Measurements from ENCODE around the gene HEMK1.

DNA sequence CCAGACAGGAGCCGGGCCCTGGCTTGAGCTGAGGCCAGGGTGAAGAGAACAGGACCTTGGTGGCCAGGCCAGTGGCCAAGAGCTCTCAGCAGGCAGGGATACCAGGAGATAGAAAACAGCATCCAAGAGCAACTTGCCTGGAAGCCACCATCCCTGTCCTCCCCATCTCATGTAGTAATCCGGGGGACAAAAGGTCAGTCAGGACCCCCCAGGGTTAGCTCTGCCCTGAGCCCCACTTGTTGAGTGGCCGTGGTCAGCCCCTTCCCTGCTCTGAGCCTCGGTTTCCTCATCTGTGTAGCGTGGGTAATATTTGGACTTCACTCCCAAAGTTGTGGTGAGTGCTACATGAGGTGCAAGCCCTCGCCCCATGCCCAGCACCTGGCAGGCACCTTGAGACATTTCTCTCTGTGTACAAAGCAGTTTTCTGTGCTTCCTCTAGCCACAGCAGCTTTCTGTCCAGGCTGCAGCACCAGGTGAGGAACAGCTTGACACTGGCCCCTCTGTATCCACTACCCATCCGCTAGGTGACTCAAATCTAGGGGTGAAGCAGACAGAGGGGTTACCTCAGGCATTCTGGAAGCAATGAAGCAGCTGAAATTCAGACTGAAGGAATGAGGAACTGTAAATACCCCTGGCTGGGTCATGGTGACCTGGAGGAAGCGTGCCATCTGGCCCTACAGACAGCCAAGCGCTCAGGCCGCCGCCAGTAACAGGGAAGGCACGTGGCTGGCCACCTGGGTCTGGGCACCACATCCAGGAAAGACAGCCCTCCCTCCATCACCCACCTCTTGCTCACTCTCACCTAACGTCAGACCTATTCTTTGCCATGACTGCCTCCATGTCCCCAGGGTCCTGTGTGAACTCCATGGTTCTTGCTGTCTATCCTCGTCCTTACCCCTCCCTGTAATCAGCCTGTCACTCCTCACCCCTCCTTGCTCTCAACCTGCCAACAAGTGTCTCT lies 35.6 kb downstream of the HEMK1 start:
- TF ChIP-seq, protein P1, sequence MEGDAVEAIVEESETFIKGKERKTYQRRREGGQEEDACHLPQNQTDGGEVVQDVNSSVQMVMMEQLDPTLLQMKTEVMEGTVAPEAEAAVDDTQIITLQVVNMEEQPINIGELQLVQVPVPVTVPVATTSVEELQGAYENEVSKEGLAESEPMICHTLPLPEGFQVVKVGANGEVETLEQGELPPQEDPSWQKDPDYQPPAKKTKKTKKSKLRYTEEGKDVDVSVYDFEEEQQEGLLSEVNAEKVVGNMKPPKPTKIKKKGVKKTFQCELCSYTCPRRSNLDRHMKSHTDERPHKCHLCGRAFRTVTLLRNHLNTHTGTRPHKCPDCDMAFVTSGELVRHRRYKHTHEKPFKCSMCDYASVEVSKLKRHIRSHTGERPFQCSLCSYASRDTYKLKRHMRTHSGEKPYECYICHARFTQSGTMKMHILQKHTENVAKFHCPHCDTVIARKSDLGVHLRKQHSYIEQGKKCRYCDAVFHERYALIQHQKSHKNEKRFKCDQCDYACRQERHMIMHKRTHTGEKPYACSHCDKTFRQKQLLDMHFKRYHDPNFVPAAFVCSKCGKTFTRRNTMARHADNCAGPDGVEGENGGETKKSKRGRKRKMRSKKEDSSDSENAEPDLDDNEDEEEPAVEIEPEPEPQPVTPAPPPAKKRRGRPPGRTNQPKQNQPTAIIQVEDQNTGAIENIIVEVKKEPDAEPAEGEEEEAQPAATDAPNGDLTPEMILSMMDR (conservative IDR thresholded peaks at IDR 0.05; ENCODE audit: low read depth, low read length), result no peak
- no peak for TF ChIP-seq EZH2 (IDR thresholded peaks at IDR 0.05; ENCODE audit: low read length, unreplicated experiment)
- no peak for TF ChIP-seq EZH2phosphoT487 (IDR thresholded peaks at IDR 0.05; ENCODE audit: borderline replicate concordance, low read length)
